Measurements from ENCODE around the gene RHEB. TPM values are rescaled to one million over a fixed set of nuclear protein-coding genes. Genes with fewer than 3 reads are reported as not detected.

Gene RHEB
- total and polyA plus RNA-seq, 2 experiments from 2014 or later: 111 to 135 TPM

DNA sequence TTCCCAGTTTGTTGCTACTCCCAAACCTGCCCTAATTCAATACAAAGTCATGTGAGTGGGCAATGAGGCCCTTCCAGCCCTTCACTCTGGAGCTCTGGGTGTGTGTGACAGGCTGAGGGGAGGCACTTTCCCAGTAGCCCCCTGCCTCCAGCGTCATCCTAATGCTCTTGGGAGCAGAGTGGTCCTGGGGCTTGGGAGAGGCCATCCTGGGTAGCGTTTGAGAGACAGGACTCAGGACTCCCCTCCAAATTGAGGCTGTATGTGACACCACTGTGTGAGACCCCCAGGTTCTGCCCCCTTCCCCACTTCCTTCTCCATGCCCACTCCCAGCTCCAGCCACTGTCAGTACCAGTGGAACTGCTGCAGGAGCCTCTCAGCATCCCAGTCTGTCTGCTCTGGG is 73.3 kb downstream of the RHEB start:
- no peaks in the 10 kb centered on the region for H3K79me2 ChIP-seq
- no peaks in the 10 kb centered on the region for H4K20me1 ChIP-seq (ENCODE audit: insufficient read depth, poor library complexity, severe bottlenecking)
- TF ChIP-seq EZH2phosphoT487 (IDR thresholded peaks at IDR 0.05; ENCODE audit: low read depth, severe bottlenecking, unreplicated experiment): no peak
- TF ChIP-seq, protein P1, sequence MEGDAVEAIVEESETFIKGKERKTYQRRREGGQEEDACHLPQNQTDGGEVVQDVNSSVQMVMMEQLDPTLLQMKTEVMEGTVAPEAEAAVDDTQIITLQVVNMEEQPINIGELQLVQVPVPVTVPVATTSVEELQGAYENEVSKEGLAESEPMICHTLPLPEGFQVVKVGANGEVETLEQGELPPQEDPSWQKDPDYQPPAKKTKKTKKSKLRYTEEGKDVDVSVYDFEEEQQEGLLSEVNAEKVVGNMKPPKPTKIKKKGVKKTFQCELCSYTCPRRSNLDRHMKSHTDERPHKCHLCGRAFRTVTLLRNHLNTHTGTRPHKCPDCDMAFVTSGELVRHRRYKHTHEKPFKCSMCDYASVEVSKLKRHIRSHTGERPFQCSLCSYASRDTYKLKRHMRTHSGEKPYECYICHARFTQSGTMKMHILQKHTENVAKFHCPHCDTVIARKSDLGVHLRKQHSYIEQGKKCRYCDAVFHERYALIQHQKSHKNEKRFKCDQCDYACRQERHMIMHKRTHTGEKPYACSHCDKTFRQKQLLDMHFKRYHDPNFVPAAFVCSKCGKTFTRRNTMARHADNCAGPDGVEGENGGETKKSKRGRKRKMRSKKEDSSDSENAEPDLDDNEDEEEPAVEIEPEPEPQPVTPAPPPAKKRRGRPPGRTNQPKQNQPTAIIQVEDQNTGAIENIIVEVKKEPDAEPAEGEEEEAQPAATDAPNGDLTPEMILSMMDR (IDR thresholded peaks at IDR 0.05; ENCODE audit: poor library complexity): no peak
- no peak for TF ChIP-seq EZH2 (IDR thresholded peaks at IDR 0.05; ENCODE audit: borderline replicate concordance)
- H2AFZ ChIP-seq: no peak overlapping the region
- no peak for DNase-seq (ENCODE audit: low spot score)
- H3K4me3 ChIP-seq: no peak overlapping the region
- no peaks in the 10 kb centered on the region for H3K4me1 ChIP-seq (ENCODE audit: insufficient read depth)
- no peaks in the 10 kb centered on the region for H3K27me3 ChIP-seq
- H3K9me2 ChIP-seq (replicated peaks; ENCODE audit: insufficient read depth): no peaks in the 10 kb centered on the region
- no peak overlapping the region for H3K27ac ChIP-seq
- no peak overlapping the region for H3K4me2 ChIP-seq
- WGBS (ENCODE audit: low lambda C conversion rate, missing lambda C conversion rate): 86% methylated on average over 2 of the region's 2 CpGs
- no peaks in the 10 kb centered on the region for H3K9me3 ChIP-seq (ENCODE audit: low read depth)
- H3K36me3 ChIP-seq (replicated peaks; ENCODE audit: insufficient read depth, low read depth): no peaks in the 10 kb centered on the region

GRCh38 chr7:151444632-151445031 is 75.1 kb downstream of the RHEB start:
- H3K9me3 ChIP-seq (ENCODE audit: low read depth): no peaks in the 10 kb centered on the region
- 77% methylated on average over 1 of the region's 1 CpG for WGBS (ENCODE audit: low lambda C conversion rate, missing lambda C conversion rate)
- DNase-seq (ENCODE audit: low spot score): no peak
- no peaks in the 10 kb centered on the region for H3K36me3 ChIP-seq (replicated peaks; ENCODE audit: insufficient read depth, low read depth)
- H3K27me3 ChIP-seq: no peaks in the 10 kb centered on the region
- TF ChIP-seq, protein P1 (IDR thresholded peaks at IDR 0.05; ENCODE audit: poor library complexity): no peak
- H3K4me3 ChIP-seq: no peak overlapping the region
- H4K20me1 ChIP-seq (ENCODE audit: insufficient read depth, poor library complexity, severe bottlenecking): no peaks in the 10 kb centered on the region
- H3K4me2 ChIP-seq: no peak overlapping the region
- H2AFZ ChIP-seq: no peak overlapping the region
- H3K9me2 ChIP-seq (replicated peaks; ENCODE audit: insufficient read depth): no peaks in the 10 kb centered on the region
- H3K79me2 ChIP-seq: no peaks in the 10 kb centered on the region
- H3K27ac ChIP-seq: no peak overlapping the region
- H3K4me1 ChIP-seq (ENCODE audit: insufficient read depth): peaks cover 5% of the 10 kb centered on the region

GRCh38 chr7:151442776-151443496 is 76.8 kb downstream of the RHEB start:
- Histone ChIP-seq H3K9me2 (replicated peaks; ENCODE audit: insufficient read depth) (no peaks in the 10 kb centered on the region), H3K9me3 (ENCODE audit: low read depth) (no peaks in the 10 kb centered on the region), H3K27ac (no peak overlapping the region), H4K20me1 (ENCODE audit: insufficient read depth, poor library complexity, severe bottlenecking) (no peaks in the 10 kb centered on the region), H3K4me2 (no peak overlapping the region), H3K79me2 (no peaks in the 10 kb centered on the region), H3K36me3 (replicated peaks; ENCODE audit: insufficient read depth, low read depth) (no peaks in the 10 kb centered on the region), H3K27me3 (no peaks in the 10 kb centered on the region), H3K4me3 (no peak overlapping the region), H2AFZ (no peak overlapping the region), H3K4me1 (ENCODE audit: insufficient read depth) (peaks cover 5% of the 10 kb centered on the region)
- WGBS (ENCODE audit: low lambda C conversion rate, missing lambda C conversion rate): 78% methylated on average over 10 of the region's 10 CpGs
- TF ChIP-seq, protein P1 (IDR thresholded peaks at IDR 0.05; ENCODE audit: poor library complexity): no peak
- TF ChIP-seq EZH2phosphoT487 (IDR thresholded peaks at IDR 0.05; ENCODE audit: low read depth, severe bottlenecking, unreplicated experiment): no peak
- no peak for TF ChIP-seq EZH2 (IDR thresholded peaks at IDR 0.05; ENCODE audit: borderline replicate concordance)
- no peak for DNase-seq (ENCODE audit: low spot score)

All from hepatocyte (in vitro differentiated cells).